ENCODE data around the gene ZNF532.
"Not testable (repeated sequence)": the region's sequence is repeated elsewhere in the genome, so short reads cannot be mapped to it uniquely, and the experiment has no call there.

ZNF532 gene

DNA sequence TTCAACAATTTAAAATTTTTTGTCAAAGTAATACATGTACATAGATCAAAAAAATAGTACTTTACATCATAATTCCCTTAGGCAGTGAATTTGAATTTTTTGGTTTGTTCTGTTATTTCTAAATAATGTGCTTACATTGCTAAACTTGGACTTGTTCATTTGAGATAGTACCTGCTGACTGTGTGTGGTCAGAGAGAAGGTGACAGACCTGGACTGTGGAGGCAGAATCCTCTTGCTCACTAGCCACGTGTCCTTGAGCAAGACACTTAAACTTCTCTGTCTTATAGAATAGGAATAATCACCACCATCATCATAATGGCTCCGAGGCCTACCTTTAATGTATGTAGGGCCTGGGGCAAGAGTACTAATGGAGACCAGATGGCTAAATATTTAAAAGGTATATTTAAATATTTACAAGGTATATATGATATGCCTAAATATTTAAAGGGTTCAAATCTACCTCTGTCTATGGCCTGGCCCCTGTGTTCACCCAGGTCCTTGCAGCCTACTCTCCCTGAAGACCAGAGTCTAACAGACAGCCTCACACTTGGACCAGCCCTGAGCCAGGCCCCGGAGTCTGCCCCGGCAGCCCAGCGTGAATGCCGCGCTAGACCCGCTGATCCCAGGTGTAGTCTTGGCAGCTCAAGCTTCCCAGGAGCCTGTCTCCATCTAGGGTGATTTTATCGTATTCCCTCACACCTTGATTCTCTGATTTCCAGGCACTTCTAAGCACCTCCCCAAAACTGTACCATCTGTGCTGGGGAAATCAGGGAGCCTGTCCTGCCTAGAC is 33.5 kb downstream of the ZNF532 start:
- no peak for DNase-seq (ENCODE audit: low spot score)

DNA sequence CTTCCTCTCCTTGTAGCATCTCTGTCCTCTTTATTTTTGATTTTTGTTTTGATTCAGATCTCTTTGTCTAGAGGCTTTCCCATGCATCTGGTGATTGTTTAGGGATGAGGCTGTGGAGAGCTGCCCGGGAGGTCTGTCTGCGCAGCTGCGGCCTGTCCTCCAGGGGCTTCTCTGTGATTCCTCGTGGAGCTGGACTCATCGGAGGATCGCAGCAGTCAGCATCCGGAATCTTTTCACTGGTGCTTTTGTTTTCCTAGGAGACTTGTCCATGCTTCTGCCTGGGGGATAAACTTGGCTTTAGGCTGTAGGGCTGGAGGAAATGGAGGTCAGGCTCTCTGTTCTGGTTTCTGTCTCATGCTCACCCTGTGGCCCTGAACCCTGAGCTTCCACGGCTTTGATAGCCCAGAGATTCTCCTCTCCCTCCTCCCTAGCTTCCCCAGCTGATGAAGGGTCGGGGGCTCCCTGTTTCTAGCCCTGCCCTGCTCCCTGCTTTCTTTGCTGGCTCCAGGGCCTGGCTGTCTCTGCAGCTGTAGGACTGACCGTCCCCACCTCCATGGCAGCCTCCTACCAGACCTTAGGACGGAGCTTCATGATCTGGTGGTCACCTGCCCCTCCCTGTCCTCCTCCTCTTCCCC is 35.5 kb downstream of the ZNF532 start:
- no peak for DNase-seq (ENCODE audit: low spot score)

DNA sequence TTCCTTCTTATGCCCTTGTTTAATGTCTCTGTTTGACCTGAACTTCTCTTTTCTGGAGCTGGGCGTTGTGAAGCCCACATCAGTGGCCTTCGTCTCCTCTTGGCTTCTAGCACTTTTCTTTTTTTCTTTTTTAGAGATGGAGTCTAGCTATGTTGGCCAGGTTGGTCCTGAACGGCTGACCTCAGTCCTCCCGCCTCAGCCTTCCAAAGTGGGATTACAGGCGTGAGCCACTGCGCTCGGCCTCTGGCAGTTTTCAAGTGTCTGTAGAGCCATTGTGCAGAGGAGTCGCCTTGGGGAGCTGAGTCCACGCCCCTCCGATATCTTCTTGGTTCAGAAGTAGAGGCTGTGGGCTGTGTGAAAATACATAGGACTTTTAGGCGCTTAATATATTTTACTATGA is 36.5 kb downstream of the ZNF532 start:
- no peak for DNase-seq (ENCODE audit: low spot score)

DNA sequence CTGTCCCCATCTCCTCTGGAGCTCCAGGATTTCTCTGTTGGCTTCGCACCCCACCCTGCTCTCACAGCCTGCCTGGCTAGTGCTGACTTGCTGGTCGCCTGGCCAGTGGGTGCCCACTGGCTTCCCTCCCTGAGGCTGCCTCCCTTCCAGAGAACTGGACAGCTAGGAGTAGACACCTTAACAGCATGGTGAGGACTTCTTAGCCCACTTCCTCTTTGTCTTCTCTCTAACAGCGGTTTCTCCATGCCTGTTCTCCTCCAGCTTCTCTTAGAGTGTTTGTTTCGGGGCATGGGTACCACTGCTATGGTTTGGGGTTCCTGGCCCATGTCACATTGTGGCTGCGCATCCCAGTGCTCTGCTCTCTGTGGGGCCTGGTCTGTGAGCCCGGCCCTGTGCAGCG is 37.1 kb downstream of the ZNF532 start:
- DNase-seq (ENCODE audit: low spot score) = no peak

DNA sequence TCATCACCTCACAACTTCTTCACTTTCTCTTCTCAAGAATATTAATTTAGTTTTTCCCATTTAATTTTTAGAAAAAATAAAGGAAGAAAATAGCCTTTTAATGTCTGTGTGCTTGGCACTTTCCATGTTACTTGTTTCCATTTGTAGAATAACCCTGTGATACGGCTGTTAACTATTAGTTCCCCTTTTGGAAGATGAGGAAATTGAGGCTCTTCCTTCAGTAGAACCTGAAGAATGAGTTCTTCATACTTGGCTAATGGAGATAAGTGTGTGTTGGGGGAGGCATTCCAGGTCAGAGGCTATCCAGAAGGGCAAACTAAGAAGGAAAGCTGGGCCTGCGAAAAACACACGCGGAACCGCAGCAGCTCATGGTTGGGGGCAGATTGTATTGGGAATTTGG is 38.3 kb downstream of the ZNF532 start:
- DNase-seq (ENCODE audit: low spot score) = no peak

DNA sequence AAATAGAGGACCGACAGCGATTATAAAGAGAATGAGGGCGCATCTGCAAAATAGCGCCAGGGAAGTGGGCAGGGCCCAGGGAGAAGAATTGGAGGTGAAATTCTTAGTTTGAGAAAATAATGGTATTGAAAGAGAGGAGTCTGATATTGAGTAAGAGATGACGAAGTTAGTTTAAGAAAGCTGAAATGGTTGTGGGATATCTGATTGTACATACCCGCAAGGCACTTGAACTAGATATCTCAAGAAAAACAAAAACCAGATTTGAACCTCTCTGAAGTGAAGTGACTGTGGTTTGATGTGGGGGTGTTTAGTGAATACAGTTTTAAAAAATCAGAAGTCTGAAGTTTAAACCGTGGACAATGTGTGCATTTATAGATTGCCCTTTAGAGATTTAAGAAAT is 38.9 kb downstream of the ZNF532 start:
- DNase-seq (ENCODE audit: low spot score) = no peak

DNA sequence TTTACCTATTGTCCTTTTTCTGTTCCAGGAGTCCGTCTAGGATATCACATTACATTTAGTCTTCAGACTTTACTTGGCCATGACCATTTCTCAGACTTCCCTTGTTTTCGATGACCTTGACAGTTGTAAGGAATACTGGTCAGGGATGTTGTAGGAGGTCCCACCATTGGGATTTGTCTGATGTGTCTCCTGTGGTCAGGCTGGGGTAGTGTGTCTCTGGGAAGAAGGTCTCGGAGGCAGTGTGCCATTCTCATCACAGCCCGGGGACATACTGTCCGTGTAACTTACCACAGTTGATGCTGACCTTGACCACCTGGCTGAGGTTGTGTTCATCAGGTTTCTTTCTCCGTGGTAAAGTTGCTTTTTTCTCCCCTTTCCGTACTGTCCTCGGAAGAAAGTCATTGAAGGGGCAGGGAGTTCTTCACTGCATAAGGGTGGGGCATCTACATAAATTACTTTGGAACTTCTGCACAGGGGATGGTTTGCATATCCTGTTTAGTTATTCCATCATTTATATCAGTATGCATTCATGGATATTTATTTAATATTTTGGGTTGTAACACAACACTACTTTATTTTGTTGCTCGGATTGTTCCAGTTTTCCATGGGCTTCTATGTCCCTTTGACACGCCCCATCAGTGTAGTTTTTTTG is 41.2 kb downstream of the ZNF532 start:
- DNase-seq (ENCODE audit: low spot score) = no peak

DNA sequence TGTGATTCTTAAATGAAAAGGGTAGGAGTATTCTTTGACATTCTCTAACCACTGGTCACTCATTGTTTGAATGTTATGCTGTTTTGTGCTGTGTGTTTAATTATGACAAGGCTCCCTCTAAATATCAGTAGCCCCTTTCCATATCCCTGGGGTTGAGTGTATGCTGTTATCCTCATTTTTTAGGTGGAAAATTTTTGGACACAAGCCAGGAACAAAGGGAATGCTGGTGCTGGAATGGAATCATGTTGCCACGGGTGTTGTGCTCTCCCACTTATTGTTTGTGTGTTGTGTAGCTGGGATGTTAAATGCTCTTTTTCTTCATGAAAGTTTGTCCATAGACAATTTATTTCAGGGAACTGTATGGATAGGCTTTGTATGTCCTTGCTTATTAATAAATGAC is 43.3 kb downstream of the ZNF532 start:
- DNase-seq (ENCODE audit: low spot score) = no peak

DNA sequence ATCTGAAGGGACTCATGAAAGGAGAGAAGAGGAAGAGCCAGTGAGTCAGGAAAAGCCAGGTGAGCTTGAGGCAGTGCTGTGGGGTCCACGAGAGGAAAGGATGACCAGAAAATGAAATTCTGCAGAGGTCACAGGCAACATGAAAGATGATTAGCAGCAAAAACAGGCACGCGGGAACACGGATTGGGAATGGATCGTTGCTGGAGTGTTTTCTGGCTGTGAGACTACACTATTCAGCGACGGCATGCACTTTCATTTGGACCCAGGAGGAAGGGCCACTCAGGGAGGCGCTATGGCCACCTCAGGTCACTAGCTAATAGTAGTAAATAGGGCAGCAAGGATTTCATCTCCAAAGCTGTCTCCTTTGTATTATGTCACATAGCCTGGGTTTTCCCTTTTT is 44.8 kb downstream of the ZNF532 start:
- DNase-seq (ENCODE audit: low spot score) = no peak

DNA sequence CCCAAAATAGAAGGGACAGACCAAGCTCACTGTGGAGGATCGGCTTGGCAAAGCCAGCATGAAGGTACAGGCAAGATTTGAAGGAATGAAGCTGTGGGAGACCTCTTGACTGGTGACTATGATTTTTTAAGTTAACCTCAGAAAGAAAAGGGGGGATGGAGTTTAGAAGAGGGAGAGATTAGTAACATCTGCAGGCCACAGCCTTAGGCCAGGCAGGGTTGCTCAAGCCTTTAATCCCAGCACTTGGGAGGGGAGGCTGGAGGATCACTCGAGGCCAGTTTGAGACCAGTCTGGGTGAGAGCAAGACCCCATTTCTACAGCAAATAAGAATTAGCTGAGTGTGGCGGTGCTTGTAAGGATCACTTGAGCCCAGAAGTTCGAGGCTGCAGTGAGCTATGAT is 46.6 kb downstream of the ZNF532 start:
- DNase-seq (ENCODE audit: low spot score) = no peak

DNA sequence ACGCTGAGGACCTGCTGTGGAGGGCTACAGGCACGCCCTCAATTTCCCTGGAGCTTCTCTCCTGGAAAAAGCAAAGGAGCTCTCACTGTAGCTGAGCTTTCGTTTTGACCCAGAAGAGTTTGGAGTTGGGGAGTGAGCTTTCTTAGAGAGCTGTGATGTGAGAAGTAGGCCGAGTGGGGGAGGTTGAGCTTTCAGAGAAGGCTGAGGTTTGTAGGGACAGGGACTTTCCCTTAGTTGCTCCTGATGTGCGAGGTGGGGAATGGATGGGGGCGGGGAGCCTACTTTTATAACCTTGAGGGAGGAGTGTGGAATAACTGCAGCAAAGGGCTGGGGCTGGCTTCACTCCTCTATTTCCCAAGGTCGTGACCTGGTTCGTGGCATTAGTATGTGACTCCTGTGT is 47.1 kb downstream of the ZNF532 start:
- no peak for DNase-seq (ENCODE audit: low spot score)

DNA sequence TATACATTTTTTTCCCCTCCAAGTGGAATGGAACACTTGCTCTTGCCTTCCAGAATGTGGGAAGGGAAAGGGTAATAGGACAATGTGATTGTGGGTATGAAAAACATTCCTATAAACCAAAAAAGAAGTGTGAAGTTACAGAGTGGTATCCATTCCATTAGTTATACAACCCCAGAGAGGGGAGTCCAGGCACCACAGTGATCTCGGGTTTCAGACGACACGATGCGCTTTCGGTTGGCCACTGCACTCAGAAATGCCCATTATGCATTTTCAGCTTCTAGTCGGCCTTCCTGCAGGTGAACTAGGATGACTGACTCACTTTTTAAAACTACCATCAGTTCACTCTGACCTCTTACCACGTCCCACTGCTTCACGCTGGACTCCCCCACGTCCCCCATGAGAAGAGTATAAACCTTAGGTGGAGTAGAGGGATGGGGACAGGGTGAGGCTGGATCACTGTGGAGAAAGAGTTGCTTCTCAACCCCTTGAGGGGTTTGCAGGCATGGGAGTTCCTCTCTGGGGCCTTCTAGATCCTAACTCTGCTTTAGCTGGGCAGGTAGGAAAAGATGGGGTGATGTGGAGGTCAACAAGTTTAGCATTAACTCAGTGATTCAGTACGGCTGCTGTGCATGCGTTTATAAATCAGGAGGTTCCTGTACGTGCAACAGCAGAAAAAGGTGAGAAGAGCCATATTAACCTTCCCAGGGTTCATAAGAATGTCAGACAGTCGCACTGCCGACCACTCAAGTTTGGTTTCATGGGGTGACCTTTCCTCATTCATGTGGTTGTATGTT is 50.5 kb downstream of the ZNF532 start:
- no peak for DNase-seq (ENCODE audit: low spot score)

DNA sequence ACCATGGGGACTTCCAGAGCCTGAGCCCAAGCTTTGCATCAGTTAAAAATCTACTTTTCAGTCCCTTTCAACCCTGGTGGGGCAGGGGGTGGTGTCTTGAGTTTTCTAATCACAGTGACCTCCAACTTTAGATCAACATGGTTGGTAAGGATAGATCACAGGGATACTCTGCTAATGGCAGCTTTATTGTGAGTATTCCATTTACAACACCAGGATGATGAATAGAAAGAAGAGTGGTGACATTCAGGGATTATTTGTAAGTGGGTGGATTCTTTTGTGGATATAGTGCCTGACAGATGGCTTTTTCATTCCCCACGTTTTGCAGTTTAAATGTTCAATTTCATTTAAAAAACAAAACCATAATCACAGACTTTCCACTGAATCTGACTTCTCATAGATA is 51.3 kb downstream of the ZNF532 start:
- DNase-seq (ENCODE audit: low spot score) = no peak

DNA sequence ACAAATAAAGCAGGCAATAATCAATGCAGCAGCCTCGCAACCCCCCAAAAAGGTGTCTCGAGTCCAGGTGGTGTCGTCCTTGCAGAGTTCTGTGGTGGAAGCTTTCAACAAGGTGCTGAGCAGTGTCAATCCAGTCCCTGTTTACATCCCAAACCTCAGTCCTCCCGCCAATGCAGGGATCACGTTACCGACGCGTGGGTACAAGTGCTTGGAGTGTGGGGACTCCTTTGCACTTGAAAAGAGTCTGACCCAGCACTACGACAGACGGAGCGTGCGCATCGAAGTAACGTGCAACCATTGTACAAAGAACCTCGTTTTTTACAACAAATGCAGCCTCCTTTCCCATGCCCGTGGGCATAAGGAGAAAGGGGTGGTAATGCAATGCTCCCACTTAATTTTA is 55.3 kb downstream of the ZNF532 start:
- DNase-seq (ENCODE audit: low spot score) = not testable (repeated sequence)

DNA sequence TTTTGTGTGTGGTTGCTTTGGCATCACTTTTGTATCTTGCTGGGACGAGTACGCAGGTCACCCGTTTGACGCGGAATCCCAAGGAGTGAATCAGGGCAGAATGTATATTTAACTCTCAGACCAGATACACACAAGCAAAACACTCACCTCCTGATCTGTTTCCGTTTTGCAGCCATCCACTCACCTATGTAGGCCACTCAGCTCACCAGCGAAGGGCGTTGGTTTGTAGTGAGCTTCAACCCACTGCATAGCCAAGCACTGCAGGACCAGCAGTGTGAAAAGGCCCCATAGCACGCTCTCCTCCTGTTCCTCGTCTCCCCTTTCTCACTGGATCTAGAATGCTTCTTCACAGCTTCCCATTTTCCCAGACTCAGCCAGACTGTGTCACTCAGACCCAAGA is 58.3 kb downstream of the ZNF532 start:
- no peak for DNase-seq (ENCODE audit: low spot score)

DNA sequence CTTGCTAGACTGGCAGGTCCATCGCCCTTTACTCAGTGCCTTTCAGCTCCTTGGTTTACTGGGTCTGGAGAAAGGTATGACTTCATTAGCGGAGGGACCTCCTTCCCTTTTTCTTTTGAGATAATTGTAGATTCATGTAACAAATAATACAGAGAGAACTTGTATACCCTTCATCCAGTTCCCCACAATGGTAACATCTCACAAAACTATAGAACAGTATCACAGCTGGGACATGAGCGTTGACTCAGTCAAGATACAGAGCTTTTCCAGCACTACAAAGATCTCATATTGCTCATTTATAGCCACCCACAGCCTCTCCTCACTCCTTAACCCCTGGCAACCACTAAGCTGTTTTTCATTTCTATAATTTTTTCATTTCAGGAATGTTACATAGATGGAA is 59.8 kb downstream of the ZNF532 start:
- DNase-seq (ENCODE audit: low spot score) = no peak

DNA sequence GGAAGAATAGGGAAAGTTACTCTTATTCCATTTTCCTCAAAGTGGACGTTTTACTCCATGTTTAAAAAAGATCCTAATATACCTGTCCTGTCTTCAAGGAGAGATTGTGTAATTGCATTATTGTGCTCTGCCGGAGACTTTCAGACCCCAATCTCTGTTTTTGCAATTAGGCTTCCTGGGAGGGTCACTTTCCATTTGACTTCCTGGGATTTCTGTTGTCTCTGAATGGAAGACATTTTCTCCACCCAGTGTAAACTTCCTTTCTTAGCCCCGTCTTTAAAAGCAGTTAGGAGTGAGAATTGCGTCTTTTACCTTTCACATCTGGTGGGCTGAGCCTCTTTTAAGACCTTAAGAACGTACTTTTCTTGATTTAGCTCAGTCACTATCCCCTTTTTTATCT is 63.0 kb downstream of the ZNF532 start:
- DNase-seq (ENCODE audit: low spot score) = no peak

DNA sequence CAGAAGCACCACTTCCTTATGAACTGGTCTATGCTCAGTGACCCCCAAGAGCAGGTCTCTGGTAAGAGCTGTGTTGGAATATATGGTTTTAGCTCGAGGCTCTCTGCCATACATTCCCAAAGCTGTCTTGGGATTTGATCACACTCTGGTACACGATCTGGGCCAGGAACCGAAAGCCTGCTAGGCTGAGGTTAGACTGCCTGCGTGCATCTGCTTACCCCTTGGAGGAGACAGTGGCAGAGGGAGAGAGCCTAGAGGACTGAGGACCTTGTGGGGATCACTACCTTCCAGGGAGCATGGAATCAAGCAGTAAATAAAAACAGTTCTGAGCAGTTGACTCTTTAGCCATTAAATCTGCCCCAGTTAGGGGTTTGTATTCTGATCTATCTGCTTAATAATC is 63.7 kb downstream of the ZNF532 start:
- no peak for DNase-seq (ENCODE audit: low spot score)

DNA sequence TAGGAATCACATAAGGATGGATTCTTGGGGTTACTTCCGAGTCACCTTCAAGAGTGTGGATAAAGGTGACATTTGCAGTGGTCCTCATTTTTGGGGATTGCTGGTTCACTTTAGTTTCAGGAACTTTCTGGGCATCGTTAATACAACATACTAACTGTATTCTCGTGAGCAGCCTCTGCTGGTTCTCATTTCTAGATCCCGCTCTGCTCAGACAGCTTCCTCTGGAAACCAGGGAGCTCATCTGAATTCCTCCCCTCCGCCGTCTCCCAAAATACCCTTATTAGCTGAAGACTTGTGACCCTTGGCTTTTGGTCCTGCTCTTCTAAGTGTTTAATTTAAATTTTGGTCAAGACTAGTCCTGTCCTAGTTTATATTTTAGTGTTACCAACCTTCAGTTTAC is 64.5 kb downstream of the ZNF532 start:
- no peak for DNase-seq (ENCODE audit: low spot score)

DNA sequence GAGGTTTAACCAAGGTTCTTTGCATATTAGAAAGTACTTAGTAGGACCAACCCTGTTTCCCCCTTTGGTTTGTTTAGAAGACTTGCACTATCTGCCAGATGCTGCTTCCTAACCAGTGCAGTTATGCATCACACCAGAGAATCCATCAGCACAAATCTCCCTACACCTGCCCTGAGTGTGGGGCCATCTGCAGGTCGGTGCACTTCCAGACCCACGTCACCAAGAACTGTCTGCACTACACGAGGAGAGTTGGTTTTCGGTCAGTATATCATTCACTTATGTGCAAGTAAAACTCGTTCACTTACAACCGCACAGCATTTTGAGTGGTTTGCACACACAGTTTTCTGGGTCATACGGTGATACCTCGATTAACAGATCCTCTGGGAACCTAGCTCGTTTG is 69.7 kb downstream of the ZNF532 start:
- DNase-seq (ENCODE audit: low spot score) = no peak

DNA sequence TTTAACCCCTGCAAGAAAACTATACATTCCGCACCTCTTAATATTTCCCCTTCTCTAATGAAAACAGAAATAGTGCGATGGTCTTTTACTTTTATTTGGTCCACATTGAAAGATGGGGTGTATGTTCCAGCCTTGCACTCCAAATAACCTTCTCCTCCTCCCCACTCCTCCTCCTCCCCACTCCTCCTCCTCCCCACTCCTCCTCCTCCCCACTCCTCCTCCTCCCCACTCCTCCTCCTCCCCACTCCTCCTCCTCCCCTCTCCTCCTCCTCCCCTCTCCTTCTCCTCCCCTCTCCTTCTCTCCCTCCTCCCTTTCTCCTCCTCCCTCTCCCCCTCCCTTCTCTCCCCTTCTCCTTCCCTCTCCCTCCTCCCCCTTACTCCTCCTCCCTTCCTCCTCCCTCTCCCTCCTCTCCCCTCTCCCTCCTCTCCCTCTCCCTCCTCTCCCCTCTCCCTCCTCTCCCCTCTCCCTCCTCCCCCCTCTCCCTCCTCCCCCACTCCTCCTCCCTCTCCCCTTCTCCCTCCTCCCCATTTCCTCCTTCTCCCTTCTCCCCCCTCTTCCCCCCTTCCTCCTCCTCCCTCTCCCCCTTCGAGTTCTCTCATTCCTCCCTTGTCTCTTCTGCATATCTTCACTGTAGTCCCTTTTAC is 70.4 kb downstream of the ZNF532 start:
- DNase-seq (ENCODE audit: low spot score) = no peak
